HCT116 (cell line): Measurements from ENCODE around the gene ZNF521. TPM values are rescaled to one million over a fixed set of nuclear protein-coding genes. Genes with fewer than 3 reads are reported as not detected.

Source experiments
- ATAC-seq: fragments of 200-7000 bp; cut with Tn5 transposase; 2 replicates; pipeline ENCODE4 v1.9.1; 2020; ENCODE audit warnings: mild to moderate bottlenecking, moderate library complexity
- BruUV-seq: library from RNA; stranded (reverse); fragments of 400-500 nt; replicated peaks from 2 replicates; lab custom pipeline; 2021; lab: Mats Ljungman, UMichigan
- CTCF ChIA-PET: fragments of 300-600 bp; sonication (Branson Sonifier 250); formaldehyde crosslinking; loops from one replicate; lab custom pipeline; 2021; ENCODE audit warnings: antibody characterized with exemption; lab: Charles Lee
- POLR2A ChIA-PET: fragments of 300-600, 350-600 bp; sonication (Branson Sonifier 250); formaldehyde crosslinking; loops from one replicate; lab custom pipeline; 2021; ENCODE audit warnings: antibody characterized with exemption; lab: Charles Lee
- RAD21 ChIA-PET, 2 experiments: fragments of 300-600 bp; sonication (Branson Sonifier 250); formaldehyde crosslinking; loops; one replicate each; lab custom pipeline; 2023; ENCODE audit warnings: low total read pairs in 2 of 2; ENCODE audit not compliant: uncharacterized antibody in 2 of 2, unreplicated experiment in 2 of 2, low non-redundant PET in 1 of 2; lab: Charles Lee
- DNase-seq: peaks from one replicate; pipeline ENCODE4 v3.0.0-alpha.2; 2010; ENCODE audit warnings: low read depth, low spot score
- H2AFZ ChIP-seq: fragments of 200-600 bp; shearing (Covaris generic), sonication (generic); 2 replicates; pipeline ENCODE4 v1.6.1; 2017; ENCODE audit warnings: low read depth, mixed run types, mixed read lengths, antibody characterized with exemption, low read length; ENCODE audit not compliant: poor library complexity, severe bottlenecking
- H3K27ac ChIP-seq: 2 replicates; pipeline ENCODE4 v1.5.1; 2012; ENCODE audit warnings: low read depth, low read length
- H3K27me3 ChIP-seq: fragments of 200-600 bp; sonication (generic); 2 replicates; pipeline ENCODE4 v1.6.1; 2016; ENCODE audit warnings: mixed run types, low read length, mixed read lengths; ENCODE audit not compliant: insufficient read depth
- H3K36me3 ChIP-seq, 2 experiments: fragments of 200-500 bp in 1 of 2; fragments of 200-600 bp in 1 of 2; sonication (Bioruptor generic) in 1 of 2; sonication (generic) in 1 of 2; 2 replicates each; pipeline versions ENCODE4 v1.5.1 to v1.6.1; 2014 to 2016; ENCODE audit warnings: low read length in 2 of 2, inconsistent platforms in 1 of 2, mixed read lengths in 1 of 2, mixed run types in 1 of 2; ENCODE audit not compliant: insufficient read depth in 2 of 2, control insufficient read depth in 1 of 2
- H3K4me1 ChIP-seq, 2 experiments: fragments of 200-600 bp in 1 of 2; sonication (generic) in 1 of 2; 2 replicates each; pipeline versions ENCODE4 v1.5.1 to v1.6.1; 2012 to 2017; ENCODE audit warnings: low read length in 2 of 2, inconsistent platforms in 1 of 2, mild to moderate bottlenecking in 1 of 2, mixed read lengths in 1 of 2, mixed run types in 1 of 2, moderate library complexity in 1 of 2; ENCODE audit not compliant: insufficient read depth in 2 of 2, control insufficient read depth in 1 of 2
- H3K4me2 ChIP-seq: fragments of 200-600 bp; sonication (generic); 2 replicates; pipeline ENCODE4 v1.6.1; 2017; ENCODE audit warnings: mixed run types, low read length, mixed read lengths
- H3K4me3 ChIP-seq, 2 experiments: fragments of 200-600 bp in 1 of 2; sonication (generic) in 1 of 2; replicated peaks in 1 of 2; 2 replicates each; pipeline ENCODE4 v1.5.1; 2011 to 2016; ENCODE audit warnings: low read length in 2 of 2, control low read depth in 1 of 2, low read depth in 1 of 2, mild to moderate bottlenecking in 1 of 2, mixed read lengths in 1 of 2, mixed run types in 1 of 2
- H3K79me2 ChIP-seq: fragments of 200-600 bp; sonication (generic); 2 replicates; pipeline ENCODE4 v1.6.1; 2017; ENCODE audit warnings: mild to moderate bottlenecking, mixed run types, low read length, moderate library complexity, mixed read lengths; ENCODE audit not compliant: insufficient read depth
- H3K9ac ChIP-seq: fragments of 200-600 bp; sonication (generic); 2 replicates; pipeline ENCODE4 v1.6.1; 2016; ENCODE audit warnings: low read length, mixed read lengths
- H3K9me2 ChIP-seq: fragments of 200-600 bp; sonication (generic), shearing (Covaris generic); 2 replicates; pipeline ENCODE4 v1.6.1; 2017; ENCODE audit warnings: mixed run types, mild to moderate bottlenecking, moderate library complexity; ENCODE audit not compliant: insufficient read depth
- H3K9me3 ChIP-seq, 2 experiments: fragments of 200-500 bp in 1 of 2; fragments of 200-600 bp in 1 of 2; sonication (Bioruptor generic) in 1 of 2; sonication (generic) in 1 of 2; 2 replicates each; pipeline ENCODE4 v1.6.1; 2014 to 2017; ENCODE audit warnings: low read length in 2 of 2, mixed read lengths in 2 of 2, inconsistent platforms in 1 of 2, low read depth in 1 of 2, mild to moderate bottlenecking in 1 of 2, mixed run types in 1 of 2, moderate library complexity in 1 of 2; ENCODE audit not compliant: control insufficient read depth in 1 of 2, insufficient read depth in 1 of 2
- H4K20me1 ChIP-seq: fragments of 200-600 bp; sonication (generic), shearing (Covaris generic); 2 replicates; pipeline ENCODE4 v1.6.1; 2017; ENCODE audit warnings: mixed run types, mild to moderate bottlenecking, moderate library complexity; ENCODE audit not compliant: insufficient read depth
- ATF3 ChIP-seq: IDR thresholded peaks from 2 replicates; pipeline ENCODE4 v1.6.1; 2012
- CBX3 ChIP-seq: IDR thresholded peaks from 2 replicates; pipeline ENCODE4 v1.6.1; 2012; ENCODE audit warnings: low read depth
- CEBPB ChIP-seq: IDR thresholded peaks from 2 replicates; pipeline ENCODE4 v1.6.1; 2012; ENCODE audit warnings: low read depth
- CTCF ChIP-seq, 3 experiments: fragments of 200-600 bp in 1 of 3; sonication (generic) in 1 of 3; IDR thresholded peaks in 2 of 3; conservative IDR thresholded peaks in 1 of 3; 2 replicates each; pipeline ENCODE4 v1.5.1; 2012 to 2017; ENCODE audit warnings: low read depth in 2 of 3, low read length in 2 of 3, antibody characterized with exemption in 1 of 3, borderline replicate concordance in 1 of 3, control low read depth in 1 of 3, mild to moderate bottlenecking in 1 of 3, mixed read lengths in 1 of 3, mixed run types in 1 of 3, moderate library complexity in 1 of 3; ENCODE audit not compliant: insufficient read depth in 1 of 3
- ELF1 ChIP-seq: IDR thresholded peaks from 2 replicates; pipeline ENCODE4 v1.6.1; 2012; ENCODE audit warnings: low read depth, borderline replicate concordance
- EZH2phosphoT487 ChIP-seq: fragments of 200-600 bp; IDR thresholded peaks from 2 replicates; pipeline ENCODE4 v1.6.1; 2018; ENCODE audit warnings: antibody characterized with exemption, borderline replicate concordance
- FOSL1 ChIP-seq: IDR thresholded peaks from 2 replicates; pipeline ENCODE4 v1.6.1; 2012; ENCODE audit warnings: low read depth
- JUND ChIP-seq: IDR thresholded peaks from 2 replicates; pipeline ENCODE4 v1.6.1; 2012
- POLR2A ChIP-seq: IDR thresholded peaks from 2 replicates; pipeline ENCODE4 v1.7.0; 2011; ENCODE audit warnings: borderline replicate concordance; ENCODE audit not compliant: insufficient read depth, insufficient read length; ENCODE audit errors: extremely low read depth
- RAD21 ChIP-seq: IDR thresholded peaks from 2 replicates; pipeline ENCODE4 v1.6.1; 2012; ENCODE audit warnings: low read depth, mild to moderate bottlenecking
- SIN3A ChIP-seq: IDR thresholded peaks from 2 replicates; pipeline ENCODE4 v1.6.1; 2012; ENCODE audit warnings: low read depth
- SP1 ChIP-seq: IDR thresholded peaks from 2 replicates; pipeline ENCODE4 v1.6.1; 2012; ENCODE audit warnings: low read depth
- SRF ChIP-seq: IDR thresholded peaks from 2 replicates; pipeline ENCODE4 v1.6.1; 2012; ENCODE audit warnings: low read depth
- TCF7L2 ChIP-seq: IDR thresholded peaks from 2 replicates; pipeline ENCODE4 v1.7.0; 2011; ENCODE audit warnings: borderline replicate concordance, inconsistent platforms; ENCODE audit not compliant: insufficient read depth, insufficient read length; ENCODE audit errors: extremely low read depth
- YY1 ChIP-seq: IDR thresholded peaks from 2 replicates; pipeline ENCODE4 v1.6.1; 2011; ENCODE audit warnings: low read length, low read depth, moderate library complexity, mild to moderate bottlenecking; ENCODE audit not compliant: insufficient replicate concordance; ENCODE audit errors: extremely low read depth
- ZFX ChIP-seq: fragments of 450-650 bp; IDR thresholded peaks from 2 replicates; pipeline ENCODE4 v1.6.1; 2017
- intact Hi-C: fragments of 100-400 bp; cut with micrococcal nuclease; formaldehyde crosslinking; loops from 2 replicates; pipeline ENCODE4 v1.10.0; 2022
- total RNA-seq: library from RNA; stranded (reverse); gene quantifications from one replicate; pipeline ENCODE4 v1.2.1, GENCODE V29; 2021; ENCODE audit not compliant: unreplicated experiment
- TF ChIP-seq, protein P1 (sequence below): IDR thresholded peaks from 2 replicates; pipeline ENCODE4 v1.6.1; 2011; ENCODE audit warnings: mild to moderate bottlenecking, low read length, moderate library complexity; ENCODE audit not compliant: insufficient replicate concordance; ENCODE audit errors: extremely low read depth

Gene ZNF521
- total RNA-seq, 1 experiment from 2014 or later: 0.10 TPM

- TF ChIP-seq YY1: no peak
- no peak for TF ChIP-seq ELF1
- TF ChIP-seq SP1: no peak
Observed at GRCh38 chr18:25093141-25093540, 258.8 kb downstream of the ZNF521 start (continued).

GRCh38 chr18:25089470-25089869 is 262.5 kb downstream of the ZNF521 start:
- H3K36me3 ChIP-seq: no peaks in the 10 kb centered on the region
- H3K9ac ChIP-seq: no peak overlapping the region
- DNase-seq (no peak), ATAC-seq (no peak)
- no peak overlapping the region for H3K4me2 ChIP-seq
- intact Hi-C loops: no loop called here
- TF ChIP-seq TCF7L2 (no peak), RAD21 (no peak), ATF3 (no peak), SIN3A (no peak), ZFX (no peak), EZH2phosphoT487 (no peak)
- TF ChIP-seq, all 23 proteins: peak for 0
- Histone ChIP-seq H3K27me3 (0 out of 2 replicates have a peak, but pooled peaks cover 3% of the 10 kb centered on the region), H3K4me3 (no peak overlapping the region), H3K27ac (no peak overlapping the region), H3K9me2 (no peaks in the 10 kb centered on the region), H3K4me1 (no peaks in the 10 kb centered on the region), H3K79me2 (no peaks in the 10 kb centered on the region), H3K9me3 (no peaks in the 10 kb centered on the region), H4K20me1 (no peaks in the 10 kb centered on the region), H2AFZ (no peak overlapping the region)
- no TSS peak for BruUV-seq
- RAD21 ChIA-PET: no interaction called here
- POLR2A ChIA-PET: no interaction called here
- CTCF ChIA-PET: no interaction called here

GRCh38 chr18:25086876-25087275 is 265.1 kb downstream of the ZNF521 start:
- H3K36me3 ChIP-seq: no peaks in the 10 kb centered on the region
- ChIA-PET CTCF (no interaction called here), POLR2A (no interaction called here), RAD21 (no interaction called here)
- no peaks in the 10 kb centered on the region for H4K20me1 ChIP-seq
- H3K79me2 ChIP-seq: no peaks in the 10 kb centered on the region
- 0 out of 2 replicates have a peak, but pooled peaks cover 3% of the 10 kb centered on the region for H3K27me3 ChIP-seq
- no peak for ATAC-seq
- no peaks in the 10 kb centered on the region; a peak in 1 of 4 replicates for H3K9me3 ChIP-seq
- DNase-seq: no peak
- no peaks in the 10 kb centered on the region for H3K4me1 ChIP-seq
- no peak overlapping the region for H3K27ac ChIP-seq
- H2AFZ ChIP-seq: no peak overlapping the region
- no peak overlapping the region for H3K4me2 ChIP-seq
- no peak overlapping the region for H3K9ac ChIP-seq
- intact Hi-C loops: no loop called here
- no peak overlapping the region for H3K4me3 ChIP-seq
- no peaks in the 10 kb centered on the region for H3K9me2 ChIP-seq
- no TSS peak for BruUV-seq
- TF ChIP-seq ZFX: no peak
- TF ChIP-seq JUND: no peak
- no peak for TF ChIP-seq SP1
- no peak for TF ChIP-seq RAD21
- TF ChIP-seq CBX3: no peak
- TF ChIP-seq FOSL1: no peak
- no peak for TF ChIP-seq SIN3A
- TF ChIP-seq CEBPB: no peak
- TF ChIP-seq, protein P1, sequence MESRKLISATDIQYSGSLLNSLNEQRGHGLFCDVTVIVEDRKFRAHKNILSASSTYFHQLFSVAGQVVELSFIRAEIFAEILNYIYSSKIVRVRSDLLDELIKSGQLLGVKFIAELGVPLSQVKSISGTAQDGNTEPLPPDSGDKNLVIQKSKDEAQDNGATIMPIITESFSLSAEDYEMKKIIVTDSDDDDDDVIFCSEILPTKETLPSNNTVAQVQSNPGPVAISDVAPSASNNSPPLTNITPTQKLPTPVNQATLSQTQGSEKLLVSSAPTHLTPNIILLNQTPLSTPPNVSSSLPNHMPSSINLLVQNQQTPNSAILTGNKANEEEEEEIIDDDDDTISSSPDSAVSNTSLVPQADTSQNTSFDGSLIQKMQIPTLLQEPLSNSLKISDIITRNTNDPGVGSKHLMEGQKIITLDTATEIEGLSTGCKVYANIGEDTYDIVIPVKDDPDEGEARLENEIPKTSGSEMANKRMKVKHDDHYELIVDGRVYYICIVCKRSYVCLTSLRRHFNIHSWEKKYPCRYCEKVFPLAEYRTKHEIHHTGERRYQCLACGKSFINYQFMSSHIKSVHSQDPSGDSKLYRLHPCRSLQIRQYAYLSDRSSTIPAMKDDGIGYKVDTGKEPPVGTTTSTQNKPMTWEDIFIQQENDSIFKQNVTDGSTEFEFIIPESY: no peak
- no peak for TF ChIP-seq CTCF (IDR thresholded peaks at IDR 0.05 in 2 of 3, conservative IDR thresholded peaks at IDR 0.05 in 1 of 3; ENCODE audit: borderline replicate concordance in 1 of 3, insufficient read depth in 1 of 3, low read depth in 2 of 3, low read length in 2 of 3)
- no peak for TF ChIP-seq SRF
- TF ChIP-seq POLR2A: no peak
- no peak for TF ChIP-seq ELF1
